ENCODE measurements around the gene DHX40. TPM values are rescaled to one million over a fixed set of nuclear protein-coding genes. Genes with fewer than 3 reads are reported as not detected.

DHX40 gene
- total and polyA plus RNA-seq, 2 of the 8 experiments (the other 6 are each of a cell fraction or from before 2014, with no cell fraction given), result 13.5 to 28.3 TPM

DNA sequence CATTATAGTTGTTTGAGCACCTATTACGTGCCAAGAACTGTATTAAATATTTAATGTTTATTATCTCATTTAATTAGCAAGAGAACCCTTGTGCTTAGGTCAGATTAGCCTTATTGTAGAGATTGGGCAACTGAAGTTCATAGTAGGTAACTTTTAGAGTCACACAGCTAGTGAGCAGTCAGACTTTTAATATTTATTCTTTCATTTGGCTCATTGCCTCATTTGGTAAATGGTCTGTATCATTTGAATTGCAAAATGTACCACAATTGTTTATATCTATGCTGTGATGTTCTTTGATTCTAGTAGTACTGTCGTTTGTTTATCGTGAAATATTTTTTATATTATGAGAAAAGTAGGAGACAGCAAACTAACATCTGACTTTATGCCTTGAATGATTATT, 61.9 kb downstream of the DHX40 start:
- Histone ChIP-seq H4K5ac (ENCODE audit: insufficient read length, low read depth, low read length) (no peak overlapping the region), H3K4ac (replicated peaks; ENCODE audit: insufficient read length, low read depth, low read length) (no peak overlapping the region), H3K4me2 (ENCODE audit: insufficient read depth in 1 of 2, low read depth in 2 of 2, low read length in 2 of 2) (no peak overlapping the region), H4K91ac (replicated peaks; ENCODE audit: insufficient read length, low read length) (no peak overlapping the region), H3K4me3 (ENCODE audit: extremely low read depth in 1 of 4, insufficient read depth in 2 of 4, low read depth in 3 of 4, low read length in 4 of 4) (no peak overlapping the region), H3K27me3 (replicated peaks in 1 of 4; ENCODE audit: control insufficient read depth in 3 of 4, extremely low read depth in 1 of 4, insufficient read depth in 3 of 4, low read length in 3 of 4) (no peaks in the 10 kb centered on the region), H2BK12ac (ENCODE audit: low read depth, low read length) (no peak overlapping the region), H3K27ac (ENCODE audit: low read depth, low read length) (no peak overlapping the region), H4K20me1 (replicated peaks in 1 of 2; ENCODE audit: control insufficient read depth in 1 of 2, insufficient read depth in 2 of 2, low read length in 2 of 2) (peaks cover 8% of the 10 kb centered on the region in 2 experiments), H2BK5ac (ENCODE audit: low read depth, low read length) (no peak overlapping the region), H2AK5ac (ENCODE audit: low read depth, low read length) (no peak overlapping the region), H3K56ac (replicated peaks; ENCODE audit: insufficient read length, low read depth, low read length) (no peak overlapping the region), H4K8ac (ENCODE audit: extremely low read depth, insufficient read depth, low read length) (no peak overlapping the region), H3K79me1 (ENCODE audit: low read depth, low read length) (no peaks in the 10 kb centered on the region; the same call in 1 of the 2 replicates), H3K14ac (ENCODE audit: insufficient read length) (no peak overlapping the region), H3K4me1 (replicated peaks in 1 of 4; ENCODE audit: control insufficient read depth in 3 of 4, insufficient read depth in 4 of 4, low read length in 3 of 4) (peaks cover 0 to 2% (median 0%) of the 10 kb centered on the region in 4 experiments; a peak in 1 of 7 replicates), H3K18ac (ENCODE audit: extremely low read depth, low read length) (no peak overlapping the region), H2BK120ac (replicated peaks; ENCODE audit: low read depth, low read length) (no peak overlapping the region), H3K23ac (ENCODE audit: insufficient read length) (no peak overlapping the region), H3K36me3 (ENCODE audit: control insufficient read depth in 2 of 4, insufficient read depth in 4 of 4, low read length in 3 of 4) (peaks cover 0 to 6% (median 0%) of the 10 kb centered on the region in 4 experiments; a peak in 1 of 8 replicates), H3K9me3 (ENCODE audit: insufficient read depth in 2 of 2, low read depth in 1 of 2, low read length in 1 of 2) (0 out of 4 replicates have a peak, but pooled peaks cover 0 to 4% of the 10 kb centered on the region in 2 experiments), H2BK15ac (ENCODE audit: low read length) (no peak overlapping the region), H3K79me2 (ENCODE audit: control insufficient read depth in 1 of 2, insufficient read depth in 2 of 2, low read length in 2 of 2) (peaks cover 66 to 98% of the 10 kb centered on the region in 2 experiments), H3K9ac (replicated peaks in 1 of 4; ENCODE audit: extremely low read depth in 1 of 4, low read depth in 3 of 4, low read length in 3 of 4) (no peak overlapping the region), H2AFZ (ENCODE audit: low read length) (no peak overlapping the region), H2BK20ac (ENCODE audit: low read length) (no peak overlapping the region), H3K23me2 (ENCODE audit: low read depth, low read length) (no peaks in the 10 kb centered on the region)
- ChIA-PET CTCF (ENCODE audit: partially characterized antibody) (interaction anchor here (0.5 kb wide), 1 partner anchor 10 kb away, joined by 3 read pairs; no protein-coding TSS in a partner anchor), POLR2A (ENCODE audit: partially characterized antibody) (no interaction called here)
- DNase-seq (ENCODE audit: low read depth in 1 of 2, low spot score in 2 of 2), result no peak
- WGBS, 2 experiments (ENCODE audit: extremely low coverage in 1 of 2, insufficient coverage in 1 of 2, insufficient read length in 1 of 2, insufficient replicate concordance in 2 of 2, low coverage in 1 of 2, low lambda C conversion rate in 2 of 2, missing lambda C conversion rate in 1 of 2), result 89% methylated on average over 3 of the region's 3 CpGs; no CpG with 5 or more reads in 1 of the 2 experiments
- no peak for FAIRE-seq
- no peak for TF ChIP-seq POLR2AphosphoS5 (IDR thresholded peaks at IDR 0.05; ENCODE audit: low read depth, low read length)
- TF ChIP-seq BACH1 (IDR thresholded peaks at IDR 0.05; ENCODE audit: low read length), result no peak
- TF ChIP-seq CHD1 (IDR thresholded peaks at IDR 0.05; ENCODE audit: low read depth, low read length), result no peak
- TF ChIP-seq KDM5A (IDR thresholded peaks at IDR 0.05; ENCODE audit: low read length), result no peak
- no peak for TF ChIP-seq SIN3A (conservative IDR thresholded peaks at IDR 0.05 in 1 of 2, IDR thresholded peaks at IDR 0.05 in 1 of 2; ENCODE audit: low read depth in 1 of 2, low read length in 2 of 2)
- TF ChIP-seq CHD2 (IDR thresholded peaks at IDR 0.05; ENCODE audit: low read length), result no peak
- TF ChIP-seq CBX8 (IDR thresholded peaks at IDR 0.05; ENCODE audit: borderline replicate concordance, low read depth, low read length), result no peak
- TF ChIP-seq RAD21 (IDR thresholded peaks at IDR 0.05 in 1 of 2, conservative IDR thresholded peaks at IDR 0.05 in 1 of 2; ENCODE audit: low read depth in 2 of 2, low read length in 2 of 2), result no peak
- no peak for TF ChIP-seq KDM4A (IDR thresholded peaks at IDR 0.05; ENCODE audit: low read depth, low read length, severe bottlenecking)
- no peak for TF ChIP-seq GABPA (IDR thresholded peaks at IDR 0.05; ENCODE audit: borderline replicate concordance, insufficient read depth, low read length)
- TF ChIP-seq, protein P1, sequence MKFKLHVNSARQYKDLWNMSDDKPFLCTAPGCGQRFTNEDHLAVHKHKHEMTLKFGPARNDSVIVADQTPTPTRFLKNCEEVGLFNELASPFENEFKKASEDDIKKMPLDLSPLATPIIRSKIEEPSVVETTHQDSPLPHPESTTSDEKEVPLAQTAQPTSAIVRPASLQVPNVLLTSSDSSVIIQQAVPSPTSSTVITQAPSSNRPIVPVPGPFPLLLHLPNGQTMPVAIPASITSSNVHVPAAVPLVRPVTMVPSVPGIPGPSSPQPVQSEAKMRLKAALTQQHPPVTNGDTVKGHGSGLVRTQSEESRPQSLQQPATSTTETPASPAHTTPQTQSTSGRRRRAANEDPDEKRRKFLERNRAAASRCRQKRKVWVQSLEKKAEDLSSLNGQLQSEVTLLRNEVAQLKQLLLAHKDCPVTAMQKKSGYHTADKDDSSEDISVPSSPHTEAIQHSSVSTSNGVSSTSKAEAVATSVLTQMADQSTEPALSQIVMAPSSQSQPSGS (IDR thresholded peaks at IDR 0.05; ENCODE audit: low read length), result no peak
- no peak for TF ChIP-seq TCF12 (IDR thresholded peaks at IDR 0.05; ENCODE audit: low read depth, low read length)
